HG03520 (cell line): ENCODE results near the gene DCDC2B.
"Not testable (repeated sequence)": the region's sequence is repeated elsewhere in the genome, so short reads cannot be mapped to it uniquely, and the experiment has no call there.

ENCODE experiments used
- ATAC-seq: cut with Tn5 transposase; IDR thresholded peaks from one replicate; pipeline ENCODE4 v1.9.1; 2021; ENCODE audit warnings: mild to moderate bottlenecking, moderate library complexity; ENCODE audit not compliant: unreplicated experiment

The DCDC2B gene

GRCh38 chr1:32255072-32256071 is 46.5 kb downstream of the DCDC2B start:
- ATAC-seq = no peak

DNA sequence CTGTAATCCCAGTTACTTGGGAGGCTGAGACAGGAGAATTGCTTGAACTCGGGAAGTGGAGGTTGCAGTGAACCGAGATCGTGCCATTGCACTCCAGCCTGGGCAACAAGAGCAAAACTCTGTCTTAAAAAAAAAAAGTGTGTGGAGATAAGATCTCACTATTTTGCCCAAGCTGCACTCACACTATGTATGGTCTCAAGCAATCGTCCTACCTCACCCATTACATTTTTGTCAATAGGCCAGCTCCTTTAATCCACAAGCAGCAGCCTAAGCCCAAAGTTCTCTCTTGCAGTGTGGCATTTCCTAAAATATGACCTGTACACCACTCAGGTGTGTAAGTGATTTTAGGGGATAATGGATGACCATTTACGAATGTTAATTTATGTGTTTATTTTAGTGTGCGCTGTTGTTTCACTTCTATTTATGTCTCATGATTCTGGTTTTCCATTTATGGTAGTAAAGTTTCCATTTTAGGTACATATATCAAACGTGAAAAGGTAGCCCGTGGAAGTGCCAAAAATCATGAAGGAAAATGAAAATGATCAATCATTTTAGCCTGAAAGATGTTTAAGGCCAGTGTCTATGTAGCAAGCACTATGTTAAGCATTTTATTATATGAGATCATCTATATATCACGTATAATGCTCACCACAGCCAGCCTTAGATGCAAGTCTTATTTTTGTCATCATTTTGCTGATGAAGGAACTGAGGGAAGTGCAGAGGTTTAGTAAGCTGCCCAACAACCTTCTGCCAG is 47.8 kb downstream of the DCDC2B start:
- no peak for ATAC-seq

DNA sequence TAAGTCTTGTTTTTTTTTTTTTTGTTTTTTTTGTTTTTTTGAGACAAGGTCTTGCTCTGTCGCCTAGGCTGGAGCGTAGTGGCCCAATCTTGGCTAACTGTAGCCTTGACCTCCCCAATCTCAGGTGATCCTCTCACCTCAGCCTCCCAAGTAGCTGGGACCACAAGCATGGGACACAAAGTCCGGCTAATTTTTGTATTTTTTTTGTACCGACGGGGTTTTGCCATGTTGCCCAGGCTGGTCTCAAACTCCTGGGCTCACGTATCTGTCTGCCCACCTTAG is 48.3 kb downstream of the DCDC2B start:
- no peak for ATAC-seq

DNA sequence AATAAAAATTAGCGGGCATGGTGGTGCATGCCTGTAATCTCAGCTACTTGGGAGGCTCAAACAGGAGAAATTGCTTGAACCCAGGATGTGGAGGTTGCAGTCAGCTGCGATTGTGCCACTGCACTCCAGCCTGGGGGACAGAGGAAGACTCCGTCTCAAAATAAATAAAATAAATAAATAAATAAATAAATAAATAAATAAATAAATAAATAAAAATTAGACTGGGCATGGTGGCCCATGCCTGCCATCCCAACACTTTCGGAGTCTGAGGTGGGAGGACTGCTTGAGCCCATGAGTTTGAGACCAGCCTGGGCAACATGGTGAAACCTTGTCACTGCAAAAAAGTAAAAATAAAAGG is 54.3 kb downstream of the DCDC2B start:
- ATAC-seq = not testable (repeated sequence)

GRCh38 chr1:32263744-32264143 is 54.9 kb downstream of the DCDC2B start:
- no peak for ATAC-seq
